ENCODE measurements around the gene TAF10.
A peak's percentile ranks its signal among the peaks of the same experiment; 100 is the strongest.

Gene TAF10

GRCh38 chr11:6612213-6613041, at the start of gene TAF10:
Gene TAF10 (minus strand): TSS chr11:6612216. CDS start chr11:6612189, 27 bp downstream.
- peak; percentile 90 to 91 (median 91) for DNase-seq (ENCODE audit: low read depth in 3 of 3)

- DNase-seq (ENCODE audit: low read depth in 3 of 3): no peak
Observed at GRCh38 chr11:6660712-6661111, 48.7 kb upstream of the TAF10 start.

- no peak for DNase-seq (ENCODE audit: low read depth in 3 of 3)
Observed at GRCh38 chr11:6658647-6659046, 46.6 kb upstream of the TAF10 start.

- DNase-seq (ENCODE audit: low read depth in 3 of 3): no peak
Observed at GRCh38 chr11:6657346-6657745, 45.3 kb upstream of the TAF10 start.

GRCh38 chr11:6656936-6657335, 44.9 kb upstream of the TAF10 start:
- no peak for DNase-seq (ENCODE audit: low read depth in 3 of 3)

- DNase-seq (ENCODE audit: low read depth in 3 of 3): no peak
Observed at GRCh38 chr11:6656584-6656915, 44.5 kb upstream of the TAF10 start.

- DNase-seq (ENCODE audit: low read depth in 3 of 3): no peak
Observed at GRCh38 chr11:6655790-6656583, 44.0 kb upstream of the TAF10 start, which contains the start of gene DCHS1. Gene DCHS1 (minus strand): TSS chr11:6655809. CDS start chr11:6641613, 14,196 bp downstream.

- no peak for DNase-seq (ENCODE audit: low read depth in 3 of 3)
Observed at GRCh38 chr11:6655020-6655789, 43.2 kb upstream of the TAF10 start.

GRCh38 chr11:6654281-6655019, 42.4 kb upstream of the TAF10 start:
- no peak for DNase-seq (ENCODE audit: low read depth in 3 of 3)

GRCh38 chr11:6653656-6654055, 41.6 kb upstream of the TAF10 start:
- no peak for DNase-seq (ENCODE audit: low read depth in 3 of 3)

- no peak for DNase-seq (ENCODE audit: low read depth in 3 of 3)
Observed at GRCh38 chr11:6653097-6653496, 41.1 kb upstream of the TAF10 start.

GRCh38 chr11:6652182-6652581, 40.2 kb upstream of the TAF10 start:
- no peak for DNase-seq (ENCODE audit: low read depth in 3 of 3)

GRCh38 chr11:6650980-6651379, 39.0 kb upstream of the TAF10 start:
- DNase-seq (ENCODE audit: low read depth in 3 of 3): no peak

- DNase-seq (ENCODE audit: low read depth in 3 of 3): no peak
Observed at GRCh38 chr11:6650104-6650503, 38.1 kb upstream of the TAF10 start.

- no peak for DNase-seq (ENCODE audit: low read depth in 3 of 3)
Observed at GRCh38 chr11:6648501-6648900, 36.5 kb upstream of the TAF10 start.

- no peak for DNase-seq (ENCODE audit: low read depth in 3 of 3)
Observed at GRCh38 chr11:6647836-6648235, 35.8 kb upstream of the TAF10 start.

GRCh38 chr11:6646918-6647679, 35.1 kb upstream of the TAF10 start:
- DNase-seq (ENCODE audit: low read depth in 3 of 3): no peak

- no peak for DNase-seq (ENCODE audit: low read depth in 3 of 3)
Observed at GRCh38 chr11:6646576-6646917, 34.5 kb upstream of the TAF10 start.

- no peak for DNase-seq (ENCODE audit: low read depth in 3 of 3)
Observed at GRCh38 chr11:6646071-6646470, 34.1 kb upstream of the TAF10 start.

GRCh38 chr11:6642957-6643356, 30.9 kb upstream of the TAF10 start:
- DNase-seq (ENCODE audit: low read depth in 3 of 3): no peak
